Thymus (tissue), 11 donors: Measurements from ENCODE around the gene MARS1. TPM values are rescaled to one million over a fixed set of nuclear protein-coding genes. Genes with fewer than 3 reads are reported as not detected.

Experiments used
- DNase-seq, 9 donors: peaks; one replicate each; pipeline ENCODE4 v3.0.0-alpha.2; 2013; ENCODE audit warnings: low spot score in 9 of 9, low read depth in 6 of 9, missing footprints in 1 of 9
- H3K27ac ChIP-seq, 2 donors: one replicate each; pipeline ENCODE4 v1.5.1; 2013; ENCODE audit warnings: control low read depth in 1 of 2, low read depth in 1 of 2, low read length in 1 of 2, mild to moderate bottlenecking in 1 of 2, moderate library complexity in 1 of 2
- H3K27me3 ChIP-seq, 2 donors: one replicate each; pipeline ENCODE4 v1.5.1; 2013; ENCODE audit warnings: low read length in 1 of 2; ENCODE audit not compliant: control insufficient read depth in 2 of 2, insufficient read depth in 1 of 2
- H3K36me3 ChIP-seq, 2 donors: one replicate each; pipeline ENCODE4 v1.5.1; 2013; ENCODE audit warnings: low read length in 1 of 2, mild to moderate bottlenecking in 1 of 2, moderate library complexity in 1 of 2; ENCODE audit not compliant: control insufficient read depth in 2 of 2, insufficient read depth in 2 of 2
- H3K4me1 ChIP-seq, 2 donors: one replicate each; pipeline ENCODE4 v1.5.1; 2013; ENCODE audit warnings: low read length in 2 of 2; ENCODE audit not compliant: control insufficient read depth in 2 of 2, insufficient read depth in 2 of 2
- H3K4me3 ChIP-seq, 2 donors: one replicate each; pipeline ENCODE4 v1.5.1; 2013; ENCODE audit warnings: low read length in 2 of 2, control low read depth in 1 of 2, mild to moderate bottlenecking in 1 of 2
- H3K9me3 ChIP-seq, 2 donors: one replicate each; pipeline ENCODE4 v1.5.1; 2013; ENCODE audit warnings: low read length in 1 of 2, mild to moderate bottlenecking in 1 of 2; ENCODE audit not compliant: control insufficient read depth in 2 of 2, insufficient read depth in 1 of 2
- WGBS: extraction: QIAGEN DNeasy Blood & Tissue Kit; methylation state at CpG from one replicate; pipeline ENCODE4 v1.1.7; 2013; 5-methylcytosine and 5-hydroxymethylcytosine counted together
- polyA plus RNA-seq: library from polyadenylated mRNA; stranded (reverse); fragments of 200-250 nt; gene quantifications from one replicate; pipeline ENCODE4 v1.2.3, GENCODE V29; 2013
- total RNA-seq: library from RNA; stranded (reverse); fragments of 120-200 nt; gene quantifications from one replicate; pipeline ENCODE4 v1.2.4, GENCODE V29; 2013
- donor health status: healthy.

MARS1 gene
- total and polyA plus RNA-seq, 2 donors: 93.8 to 117 TPM

DNA sequence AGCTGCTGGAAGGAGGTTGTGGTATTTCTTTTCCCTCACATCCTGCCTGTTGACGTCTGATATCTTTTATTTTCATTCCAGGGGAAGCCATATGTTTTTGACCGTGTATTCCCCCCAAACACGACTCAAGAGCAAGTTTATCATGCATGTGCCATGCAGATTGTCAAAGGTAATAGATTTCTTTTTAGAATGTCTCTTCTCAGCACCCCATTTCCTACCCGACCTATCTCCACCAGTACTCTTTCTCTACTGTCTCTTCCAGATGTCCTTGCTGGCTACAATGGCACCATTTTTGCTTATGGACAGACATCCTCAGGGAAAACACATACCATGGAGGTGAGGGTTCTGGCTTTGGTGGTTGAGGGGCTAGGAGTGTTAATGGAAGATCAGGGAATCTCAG is 75.5 kb downstream of the MARS1 start:
- Histone ChIP-seq H3K27me3 (peaks cover 0 to 24% of the 10 kb centered on the region in 2 donors), H3K9me3 (no peaks in the 10 kb centered on the region), H3K36me3 (no peaks in the 10 kb centered on the region), H3K4me3 (no peak overlapping the region), H3K4me1 (no peaks in the 10 kb centered on the region), H3K27ac (no peak overlapping the region)
- no peak for DNase-seq
- 19% methylated on average over 4 of the region's 4 CpGs for WGBS

DNA sequence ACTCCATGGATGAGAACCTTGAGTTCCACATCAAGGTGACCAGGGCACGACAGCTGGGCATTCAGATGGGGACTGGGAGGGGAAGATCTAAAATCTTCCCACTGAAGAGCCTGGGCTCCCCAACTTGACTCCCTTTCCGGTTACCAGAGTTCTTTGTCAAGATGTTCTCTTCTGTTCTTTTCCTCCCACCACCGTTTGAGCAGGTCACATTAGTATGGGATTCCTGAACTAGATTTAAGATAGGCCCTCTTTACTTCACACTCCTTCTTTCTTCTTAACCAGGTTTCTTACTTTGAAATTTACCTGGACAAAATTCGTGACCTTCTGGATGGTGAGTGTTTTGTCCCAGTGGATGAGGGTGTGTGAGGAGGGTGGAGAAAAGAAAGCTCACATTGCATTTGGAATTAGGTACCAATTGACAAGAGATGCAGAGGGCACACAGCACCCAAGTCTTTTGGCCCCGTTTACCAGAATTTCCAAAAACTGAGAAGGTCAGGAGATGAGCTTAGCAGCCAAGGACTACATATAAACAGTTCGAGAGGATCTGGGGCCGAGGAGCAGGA is 76.4 kb downstream of the MARS1 start:
- no peaks in the 10 kb centered on the region for H3K4me1 ChIP-seq
- no peaks in the 10 kb centered on the region for H3K9me3 ChIP-seq
- no peaks in the 10 kb centered on the region for H3K36me3 ChIP-seq
- WGBS: 94% methylated on average over 7 of the region's 7 CpGs
- H3K4me3 ChIP-seq: no peak overlapping the region
- no peak for DNase-seq
- H3K27me3 ChIP-seq: peaks cover 0 to 29% of the 10 kb centered on the region in 2 donors
- H3K27ac ChIP-seq: no peak overlapping the region

Other genes with a start within 250 kb of the MARS1 start
- 2.1 TPM for gene STAC3, start 236.9 kb upstream of the MARS1 start, total RNA-seq
- gene STAC3, start 236.9 kb upstream of the MARS1 start, polyA plus RNA-seq: 12.3 TPM
- gene R3HDM2, start 57.0 kb upstream of the MARS1 start, total RNA-seq: 12.6 TPM
- gene R3HDM2, start 57.0 kb upstream of the MARS1 start, polyA plus RNA-seq: 22.4 TPM
- not detected for gene INHBC, start 53.3 kb upstream of the MARS1 start, total RNA-seq
- 0.05 TPM for gene INHBC, start 53.3 kb upstream of the MARS1 start, polyA plus RNA-seq
- 0.09 TPM for gene INHBE, start 32.8 kb upstream of the MARS1 start, total RNA-seq
- 0.14 TPM for gene INHBE, start 32.8 kb upstream of the MARS1 start, polyA plus RNA-seq
- 0.85 TPM for gene GLI1, start 28.3 kb upstream of the MARS1 start, total RNA-seq
- gene GLI1, start 28.3 kb upstream of the MARS1 start, polyA plus RNA-seq: 0.71 TPM
- gene ARHGAP9, start 8.2 kb upstream of the MARS1 start, total RNA-seq: 71.1 TPM
- gene ARHGAP9, start 8.2 kb upstream of the MARS1 start, polyA plus RNA-seq: 165 TPM
- gene DDIT3, start 32.4 kb downstream of the MARS1 start, total RNA-seq: 25.0 TPM
- 43.4 TPM for gene DDIT3, start 32.4 kb downstream of the MARS1 start, polyA plus RNA-seq
- 5.6 TPM for gene MBD6, start 34.8 kb downstream of the MARS1 start, total RNA-seq
- 60.5 TPM for gene MBD6, start 34.8 kb downstream of the MARS1 start, polyA plus RNA-seq
- gene DCTN2, start 59.1 kb downstream of the MARS1 start, total RNA-seq: 56.4 TPM
- gene DCTN2, start 59.1 kb downstream of the MARS1 start, polyA plus RNA-seq: 79.7 TPM
- 0.05 TPM for gene KIF5A, start 62.0 kb downstream of the MARS1 start, total RNA-seq
- gene KIF5A, start 62.0 kb downstream of the MARS1 start, polyA plus RNA-seq: 0.27 TPM
- 8.5 TPM for gene PIP4K2C, start 103.1 kb downstream of the MARS1 start, total RNA-seq
- 14.4 TPM for gene PIP4K2C, start 103.1 kb downstream of the MARS1 start, polyA plus RNA-seq
- gene DTX3, start 116.8 kb downstream of the MARS1 start, total RNA-seq: 16.6 TPM
- gene DTX3, start 116.8 kb downstream of the MARS1 start, polyA plus RNA-seq: 36.8 TPM
- 2.0 TPM for gene ARHGEF25, start 123.4 kb downstream of the MARS1 start, total RNA-seq
- gene ARHGEF25, start 123.4 kb downstream of the MARS1 start, polyA plus RNA-seq: 8.5 TPM
- gene B4GALNT1, start 145.1 kb downstream of the MARS1 start, total RNA-seq: 0.57 TPM
- 1.3 TPM for gene B4GALNT1, start 145.1 kb downstream of the MARS1 start, polyA plus RNA-seq
- gene OS9, start 206.1 kb downstream of the MARS1 start, total RNA-seq: 111 TPM
- gene OS9, start 206.1 kb downstream of the MARS1 start, polyA plus RNA-seq: 166 TPM